GM13976 (cell line): ENCODE measurements around the gene MRM3.
"Not testable (repeated sequence)": the region's sequence is repeated elsewhere in the genome, so short reads cannot be mapped to it uniquely, and the experiment has no call there.

ENCODE experiments used
- DNase-seq: peaks from one replicate; pipeline ENCODE4 v3.0.0; 2012; ENCODE audit warnings: low spot score
- CTCF ChIP-seq: IDR thresholded peaks from 2 replicates; pipeline ENCODE4 v1.5.1; 2012; ENCODE audit warnings: borderline replicate concordance, mild to moderate bottlenecking; ENCODE audit not compliant: insufficient read depth; ENCODE audit errors: extremely low read depth, missing control alignments, control extremely low read depth
- in situ Hi-C: fragments of 300-500 bp; cut with MboI; formaldehyde crosslinking; loops from one replicate; pipeline ENCODE4 v1.12.0; 2022; ENCODE audit warnings: low sequenced_read_pairs, mixed read lengths, inconsistent platforms; ENCODE audit not compliant: unreplicated experiment

MRM3 gene

GRCh38 chr17:778096-778495, 4.1 kb upstream of the MRM3 start:
- DNase-seq = no peak
- TF ChIP-seq CTCF = no peak
- in situ Hi-C loops = no loop called here

GRCh38 chr17:784143-784542, 2.0 kb downstream of the MRM3 start:
- in situ Hi-C loops = no loop called here
- no peak for DNase-seq
- no peak for TF ChIP-seq CTCF

GRCh38 chr17:785901-786300, 3.7 kb downstream of the MRM3 start:
- in situ Hi-C loops, DNase-seq: not testable (repeated sequence)

- in situ Hi-C loops = no loop called here
- no peak for DNase-seq
These were observed 5.6 kb downstream of the MRM3 start for GRCh38 chr17:787641-788221.

GRCh38 chr17:788551-788950, 6.4 kb downstream of the MRM3 start:
- in situ Hi-C loops = no loop called here
- TF ChIP-seq CTCF = no peak
- DNase-seq = no peak

More at GRCh38 chr17:787641-788221, 5.6 kb downstream of the MRM3 start:
- no peak for TF ChIP-seq CTCF

- TF ChIP-seq CTCF = no peak
- in situ Hi-C loops = no loop called here
These were observed 7.1 kb downstream of the MRM3 start for GRCh38 chr17:789160-789840.

GRCh38 chr17:789931-790873, 8.0 kb downstream of the MRM3 start:
- in situ Hi-C loops = loop anchor here (10.0 kb wide), 1 partner anchor 195 kb away; no protein-coding TSS in a partner anchor
- not testable (repeated sequence) for DNase-seq

More at GRCh38 chr17:789160-789840, 7.1 kb downstream of the MRM3 start:
- no peak for DNase-seq

GRCh38 chr17:790874-791247, 8.7 kb downstream of the MRM3 start:
- in situ Hi-C loops = loop anchor here (10.0 kb wide), 1 partner anchor 194 kb away; no protein-coding TSS in a partner anchor
- not testable (repeated sequence) for DNase-seq
